T-helper 22 cell (primary cell): ENCODE measurements around the gene SRC.

ENCODE experiments used
- DNase-seq: peaks from one replicate; pipeline ENCODE4 v3.0.0-alpha.2; 2020; ENCODE audit warnings: low read depth

Gene SRC

DNA sequence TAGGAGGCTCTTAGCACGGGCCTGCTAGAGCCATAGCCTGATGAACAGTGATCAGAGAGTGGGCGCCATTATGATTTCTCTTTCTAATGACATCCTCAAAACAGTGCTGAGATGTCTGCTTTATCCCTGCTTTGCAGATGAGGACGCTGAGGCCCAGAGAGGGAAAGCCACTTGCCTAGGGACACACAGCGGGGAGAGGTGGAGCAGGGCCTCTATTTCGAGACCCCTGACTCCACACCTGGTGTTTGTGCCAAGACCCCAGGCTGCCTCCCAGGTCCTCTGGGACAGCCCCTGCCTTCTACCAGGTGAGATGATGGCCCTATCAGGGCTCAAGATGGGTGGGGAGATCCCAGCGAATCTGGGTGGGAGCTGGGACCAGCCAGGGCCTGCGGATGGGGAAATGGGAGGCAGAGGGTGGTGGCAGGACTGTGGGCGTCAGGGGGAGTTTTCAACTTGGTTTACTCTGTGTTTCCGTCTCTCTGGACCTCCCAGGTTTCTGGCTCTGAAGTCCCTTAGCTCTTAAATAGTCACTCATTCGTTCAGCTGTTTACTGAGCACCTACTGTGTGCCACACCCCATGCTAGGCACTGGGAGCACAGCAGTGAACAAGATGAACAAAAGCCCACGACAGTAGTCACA is 36.7 kb downstream of the SRC start:
- DNase-seq = no peak

GRCh38 chr20:37383229-37383989 is 37.5 kb downstream of the SRC start:
- no peak for DNase-seq

GRCh38 chr20:37384683-37385174 is 38.8 kb downstream of the SRC start:
- peak; percentile 43 for DNase-seq

DNA sequence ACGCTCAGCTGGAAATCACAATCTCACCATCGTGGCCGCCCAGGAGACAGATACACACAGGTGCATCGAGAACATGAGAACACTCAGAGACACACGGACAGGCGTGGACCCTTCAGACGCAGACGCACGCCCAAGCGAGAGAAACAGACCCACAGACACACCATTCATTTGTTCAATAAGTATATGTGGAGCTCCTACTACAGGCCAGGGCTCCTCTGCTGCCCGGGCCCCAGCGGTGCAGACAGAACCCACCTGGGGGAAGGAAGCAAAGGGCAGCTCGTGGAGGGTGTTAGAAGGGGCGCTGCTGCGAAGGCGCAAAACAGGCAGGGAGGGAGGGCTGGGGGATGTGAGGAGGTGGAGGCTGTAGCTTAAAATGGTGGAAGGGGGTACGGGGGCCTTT is 39.2 kb downstream of the SRC start:
- no peak for DNase-seq

- no peak for DNase-seq
Measured at GRCh38 chr20:37385659-37386504, 39.9 kb downstream of the SRC start.

DNA sequence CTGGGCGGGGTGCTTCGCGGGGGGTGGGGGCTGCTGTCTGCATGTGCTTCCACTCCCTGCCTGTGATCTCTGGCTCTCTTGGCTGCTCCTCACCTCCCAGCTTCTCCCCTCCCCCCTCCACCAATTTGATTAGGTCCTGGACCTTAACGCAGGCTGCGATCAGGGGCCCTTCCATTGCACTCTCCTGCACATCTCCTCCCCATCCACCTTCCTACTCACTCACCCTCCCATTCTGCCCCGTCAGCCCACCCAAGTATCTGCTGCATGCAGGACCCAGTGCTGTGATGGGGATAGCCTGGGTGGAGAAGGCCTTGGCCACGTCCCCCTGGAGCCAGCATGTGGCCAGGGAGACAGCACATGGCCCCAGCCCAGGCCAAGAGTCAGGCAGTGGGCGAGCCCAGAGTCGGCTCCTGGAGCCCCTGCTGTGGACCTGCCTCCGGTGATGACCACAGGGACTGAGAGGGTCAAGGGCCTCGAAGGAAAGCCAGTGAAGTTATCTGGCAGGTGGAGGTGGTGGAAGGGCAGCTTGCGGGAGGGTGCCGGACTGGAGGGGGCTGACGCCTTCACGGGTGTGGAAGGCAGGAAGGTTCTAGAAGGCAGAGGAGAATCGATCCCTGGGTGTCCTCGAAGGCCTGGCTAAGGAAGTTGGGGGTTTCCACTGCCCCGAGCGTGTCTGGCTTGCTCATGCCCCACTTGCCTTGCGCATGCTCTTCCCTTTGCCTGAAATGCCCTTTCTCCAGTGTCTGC is 40.7 kb downstream of the SRC start:
- no peak for DNase-seq

DNA sequence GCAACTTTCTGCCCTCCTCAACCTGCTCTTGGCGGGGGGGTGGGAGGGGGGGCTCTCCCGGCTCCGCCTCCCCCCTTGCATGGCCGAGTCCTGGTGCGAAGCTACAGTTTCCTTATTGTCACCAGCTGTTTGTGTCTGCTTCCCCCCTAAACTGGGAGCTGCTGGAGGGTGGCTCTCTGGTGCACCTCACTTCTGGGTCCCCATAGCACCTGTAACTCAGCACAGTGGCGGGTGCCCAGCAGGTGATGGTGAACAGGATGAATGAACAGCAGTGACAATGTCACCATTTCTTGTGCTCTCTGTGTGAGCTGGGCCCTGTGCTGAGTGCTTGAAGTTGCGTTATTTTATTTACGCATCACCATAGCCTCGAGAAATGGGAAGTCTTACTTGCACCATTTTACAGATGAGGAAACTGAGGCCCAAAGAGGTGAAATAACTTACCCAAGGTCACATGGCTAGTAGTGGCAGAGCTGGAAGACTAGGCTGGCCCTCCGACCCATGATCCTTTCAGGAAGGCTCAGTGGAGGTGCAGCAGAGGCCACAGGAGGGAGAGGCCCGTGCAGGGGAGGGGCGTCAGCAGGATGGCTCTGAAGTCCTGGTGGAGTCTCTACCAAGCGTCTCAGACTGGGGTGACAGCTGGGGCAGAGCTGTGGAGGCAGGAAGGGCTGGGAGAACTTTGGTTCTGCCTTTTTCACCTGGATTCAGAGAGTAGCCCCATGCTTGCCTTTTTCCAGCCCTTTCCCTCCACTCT is 41.8 kb downstream of the SRC start:
- no peak for DNase-seq

GRCh38 chr20:37388831-37389230 is 42.9 kb downstream of the SRC start:
- no peak for DNase-seq

- no peak for DNase-seq
Measured at GRCh38 chr20:37389241-37389747, 43.4 kb downstream of the SRC start.

GRCh38 chr20:37389844-37390275 is 43.9 kb downstream of the SRC start:
- no peak for DNase-seq

GRCh38 chr20:37390503-37390890 is 44.6 kb downstream of the SRC start:
- no peak for DNase-seq

DNA sequence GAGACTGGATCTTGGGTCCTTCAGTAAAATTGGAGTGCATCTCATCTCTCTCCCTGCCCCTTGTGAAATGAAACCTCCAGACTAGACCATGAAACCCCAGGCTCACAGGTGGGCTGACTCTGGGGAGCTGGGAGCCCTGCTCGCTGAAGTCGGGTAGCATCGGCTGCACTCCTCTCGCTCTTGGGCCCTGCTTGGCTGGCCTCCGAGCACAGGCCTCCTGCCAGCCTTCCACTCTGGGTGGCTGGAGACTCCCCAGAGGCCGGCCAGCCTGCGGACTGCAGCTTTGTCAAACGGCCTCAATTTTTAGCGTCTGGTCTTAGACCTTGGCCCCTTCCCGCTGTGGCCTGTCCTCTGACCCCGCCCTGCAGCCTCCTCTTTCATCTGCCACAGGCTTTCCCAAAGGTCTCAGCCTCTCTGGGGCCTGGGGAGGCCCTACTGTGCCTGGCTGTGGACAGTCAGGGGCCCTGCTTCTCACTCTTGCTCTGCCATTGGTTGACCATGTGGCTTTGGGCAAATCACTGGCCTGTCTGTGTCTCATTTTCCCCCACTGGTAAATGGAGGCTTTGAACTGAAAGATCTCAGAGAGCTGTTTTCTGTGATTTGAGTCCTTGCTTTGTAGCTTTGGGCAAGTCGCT is 45.1 kb downstream of the SRC start:
- no peak for DNase-seq

DNA sequence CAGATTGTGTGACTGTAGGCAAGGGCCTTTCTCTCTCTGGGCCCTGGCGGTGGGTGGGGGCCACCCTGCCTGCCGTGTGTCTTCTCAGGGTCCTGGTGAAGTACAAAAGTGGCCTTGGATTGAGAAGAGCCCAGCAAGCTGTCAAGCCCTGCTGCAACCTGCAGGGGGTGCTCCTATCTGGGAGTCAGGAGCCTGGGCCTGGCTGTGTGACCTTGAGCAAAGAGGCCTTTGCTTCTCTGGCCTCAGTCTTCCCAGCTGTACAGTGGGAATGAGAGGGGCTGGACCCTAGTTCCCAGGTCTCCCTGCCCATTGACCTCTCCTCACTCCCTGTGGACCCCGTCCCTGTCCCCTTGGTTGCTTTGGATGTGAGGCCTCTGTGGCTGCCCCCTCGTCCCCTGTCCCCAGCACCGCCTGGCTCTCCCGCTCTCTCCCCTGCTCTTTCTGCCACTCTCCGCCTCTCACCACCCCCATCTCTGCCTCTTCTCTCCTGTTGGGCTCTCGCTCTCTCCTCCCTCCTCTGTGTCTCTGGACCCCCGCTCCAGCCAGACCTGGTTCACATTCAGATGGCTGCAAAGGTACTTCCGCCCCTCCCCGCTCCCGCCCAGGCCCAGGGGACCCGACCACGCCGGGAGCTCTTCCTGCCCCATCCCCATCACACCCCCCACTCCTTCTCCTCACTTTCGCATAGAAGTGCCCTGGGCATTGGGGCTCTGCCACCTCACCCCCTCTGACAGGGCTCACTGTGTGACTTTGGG is 46.7 kb downstream of the SRC start:
- DNase-seq = no peak

DNA sequence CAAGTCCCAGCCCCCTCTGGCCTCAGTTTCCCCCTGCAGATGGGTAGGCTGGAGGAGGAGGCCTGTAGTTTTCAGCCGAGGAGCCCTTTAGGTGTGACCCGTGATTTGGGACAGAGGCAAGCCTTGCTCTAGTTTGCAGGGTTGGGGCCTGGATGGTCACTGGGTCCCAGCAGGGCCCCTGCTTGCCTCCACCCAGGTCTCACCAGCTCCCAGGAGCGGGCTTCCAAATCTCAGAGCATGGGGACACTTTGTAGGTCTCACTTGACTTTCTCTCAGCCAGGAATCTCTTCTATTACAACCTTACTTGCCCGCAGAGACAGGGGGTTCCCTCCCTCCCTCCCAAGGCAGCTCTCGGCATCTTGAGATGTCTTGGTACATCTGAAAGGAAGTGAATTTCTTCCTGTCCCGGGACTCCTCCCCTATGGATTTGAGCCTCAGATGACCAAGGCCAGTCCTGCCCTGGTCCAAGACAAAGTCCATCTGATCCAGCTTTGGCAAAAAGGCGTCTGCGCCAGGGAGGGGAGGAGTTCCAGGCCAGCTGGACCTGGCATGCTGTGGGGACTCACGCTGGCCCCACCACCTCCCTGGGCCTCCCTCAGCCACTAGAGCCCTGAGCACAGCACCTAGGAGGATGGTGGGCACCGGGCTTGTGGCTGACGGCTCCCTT is 47.4 kb downstream of the SRC start:
- DNase-seq = no peak

DNA sequence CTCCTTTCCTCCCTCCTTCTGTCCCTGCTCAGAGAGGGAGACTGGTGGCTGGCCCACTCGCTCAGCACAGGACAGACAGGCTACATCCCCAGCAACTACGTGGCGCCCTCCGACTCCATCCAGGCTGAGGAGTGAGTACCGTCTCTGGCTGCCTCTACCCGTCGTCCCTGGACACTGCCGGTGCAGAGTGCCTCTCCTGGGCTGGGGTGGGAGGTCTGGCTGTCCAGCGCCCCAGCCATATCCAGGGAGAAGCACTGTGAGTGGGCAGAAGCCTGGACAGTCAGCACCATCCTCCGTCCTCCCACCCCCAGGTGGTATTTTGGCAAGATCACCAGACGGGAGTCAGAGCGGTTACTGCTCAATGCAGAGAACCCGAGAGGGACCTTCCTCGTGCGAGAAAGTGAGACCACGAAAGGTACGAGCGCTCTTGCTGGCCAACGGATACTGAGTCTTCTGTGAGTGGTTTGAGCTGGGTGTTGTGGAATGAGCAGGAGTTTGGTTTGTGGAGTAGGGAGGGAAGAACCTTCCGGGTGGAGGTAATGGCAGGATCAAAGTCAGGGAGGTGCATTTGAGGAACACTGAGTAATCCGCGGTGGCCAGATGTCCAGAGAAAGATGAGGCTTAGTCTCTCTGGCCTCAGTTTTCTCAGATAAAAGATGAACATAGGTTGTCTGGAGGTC is 48.1 kb downstream of the SRC start:
- DNase-seq = no peak

GRCh38 chr20:37394543-37395409 is 48.8 kb downstream of the SRC start:
- DNase-seq = no peak

GRCh38 chr20:37395410-37395797 is 49.5 kb downstream of the SRC start:
- no peak for DNase-seq
